GM12873 (cell line): ENCODE measurements around the gene MSMB.

Source experiments
- TF ChIP-seq, protein P1 (sequence below): IDR thresholded peaks from 2 replicates; pipeline ENCODE4 v1.5.1; 2012; ENCODE audit warnings: low read depth, mild to moderate bottlenecking, moderate library complexity, low read length, control low read depth; ENCODE audit not compliant: insufficient read depth; ENCODE audit errors: missing control alignments

MSMB gene

DNA sequence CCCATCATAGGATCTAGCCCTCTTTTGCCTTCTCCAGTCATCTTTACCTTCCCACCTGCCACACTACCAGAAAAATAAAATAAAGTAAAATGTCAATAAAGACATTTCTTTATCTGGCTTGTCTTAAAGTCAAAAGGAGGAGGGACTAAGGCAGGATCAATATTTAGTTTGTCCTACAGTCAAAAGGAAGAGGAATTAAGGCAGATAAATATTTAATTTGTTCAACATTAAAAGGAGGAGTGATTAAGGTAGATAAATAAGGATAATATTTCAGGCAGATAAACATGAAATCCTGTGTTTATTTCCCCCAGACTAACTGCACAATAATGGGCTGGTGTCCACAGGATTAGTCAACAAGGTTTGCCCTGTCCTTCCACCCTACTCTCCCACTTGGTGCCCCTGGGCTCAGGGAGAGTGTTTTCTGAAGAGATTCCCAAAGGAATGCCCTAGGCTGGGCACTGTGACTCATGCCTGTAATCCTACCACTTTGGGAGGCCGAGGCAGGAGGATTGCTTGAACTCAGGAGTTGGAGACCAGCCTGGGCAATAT lies 18.3 kb upstream of the MSMB start:
- TF ChIP-seq, protein P1, sequence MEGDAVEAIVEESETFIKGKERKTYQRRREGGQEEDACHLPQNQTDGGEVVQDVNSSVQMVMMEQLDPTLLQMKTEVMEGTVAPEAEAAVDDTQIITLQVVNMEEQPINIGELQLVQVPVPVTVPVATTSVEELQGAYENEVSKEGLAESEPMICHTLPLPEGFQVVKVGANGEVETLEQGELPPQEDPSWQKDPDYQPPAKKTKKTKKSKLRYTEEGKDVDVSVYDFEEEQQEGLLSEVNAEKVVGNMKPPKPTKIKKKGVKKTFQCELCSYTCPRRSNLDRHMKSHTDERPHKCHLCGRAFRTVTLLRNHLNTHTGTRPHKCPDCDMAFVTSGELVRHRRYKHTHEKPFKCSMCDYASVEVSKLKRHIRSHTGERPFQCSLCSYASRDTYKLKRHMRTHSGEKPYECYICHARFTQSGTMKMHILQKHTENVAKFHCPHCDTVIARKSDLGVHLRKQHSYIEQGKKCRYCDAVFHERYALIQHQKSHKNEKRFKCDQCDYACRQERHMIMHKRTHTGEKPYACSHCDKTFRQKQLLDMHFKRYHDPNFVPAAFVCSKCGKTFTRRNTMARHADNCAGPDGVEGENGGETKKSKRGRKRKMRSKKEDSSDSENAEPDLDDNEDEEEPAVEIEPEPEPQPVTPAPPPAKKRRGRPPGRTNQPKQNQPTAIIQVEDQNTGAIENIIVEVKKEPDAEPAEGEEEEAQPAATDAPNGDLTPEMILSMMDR = no peak

DNA sequence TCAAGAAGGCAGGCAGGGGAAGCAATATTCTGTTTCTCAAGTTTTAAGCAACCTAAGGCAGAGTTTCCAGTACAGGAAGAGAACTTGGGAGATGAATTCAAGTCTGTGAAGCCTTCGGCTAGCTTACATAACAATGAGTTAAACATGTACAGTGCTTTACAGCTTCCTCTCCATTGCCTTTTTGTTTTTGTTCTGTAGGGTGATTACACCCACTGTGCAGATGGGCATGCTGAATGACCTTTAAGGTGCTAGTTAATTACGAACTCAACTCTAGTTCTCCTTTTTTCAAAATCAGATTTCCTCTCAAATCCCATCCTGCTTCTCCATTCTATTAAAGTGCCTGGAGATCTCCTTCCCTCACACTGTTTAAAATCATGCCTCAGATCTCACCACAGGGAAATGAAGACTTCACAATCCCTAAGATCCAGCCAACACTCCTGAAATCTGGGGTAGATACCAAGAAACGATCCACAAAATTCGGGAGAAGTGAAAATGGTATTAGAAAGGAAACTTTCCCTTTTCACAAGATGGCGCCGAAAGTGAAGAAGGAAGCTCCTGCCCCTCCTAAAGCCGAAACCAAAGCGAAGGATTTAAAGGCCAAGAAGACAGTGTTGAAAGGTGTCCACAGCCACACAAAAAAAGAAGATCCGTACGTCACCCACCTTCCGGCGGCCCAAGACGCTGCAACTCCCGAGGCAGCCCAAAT lies 16.8 kb upstream of the MSMB start:
- TF ChIP-seq, protein P1 = no peak

DNA sequence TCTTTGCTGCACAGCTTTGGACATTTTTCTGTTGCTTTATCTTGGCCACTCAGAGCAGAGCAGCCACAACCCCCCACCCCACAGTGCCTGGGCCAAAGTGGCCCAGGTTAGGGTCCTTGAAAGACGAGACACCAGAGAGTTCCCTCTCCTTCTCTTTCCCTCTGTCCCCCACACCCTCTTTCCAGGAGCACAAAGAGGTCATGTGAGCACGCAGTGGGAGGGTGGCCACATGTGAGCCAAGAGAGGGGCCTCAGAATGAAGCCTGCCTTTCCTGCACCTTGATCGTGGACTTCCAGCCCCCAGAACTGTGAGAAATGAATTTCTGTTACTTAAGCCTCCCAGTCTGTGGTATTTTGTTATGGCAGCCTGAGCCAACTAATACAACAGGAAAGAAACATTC lies 14.6 kb upstream of the MSMB start:
- TF ChIP-seq, protein P1 = no peak

DNA sequence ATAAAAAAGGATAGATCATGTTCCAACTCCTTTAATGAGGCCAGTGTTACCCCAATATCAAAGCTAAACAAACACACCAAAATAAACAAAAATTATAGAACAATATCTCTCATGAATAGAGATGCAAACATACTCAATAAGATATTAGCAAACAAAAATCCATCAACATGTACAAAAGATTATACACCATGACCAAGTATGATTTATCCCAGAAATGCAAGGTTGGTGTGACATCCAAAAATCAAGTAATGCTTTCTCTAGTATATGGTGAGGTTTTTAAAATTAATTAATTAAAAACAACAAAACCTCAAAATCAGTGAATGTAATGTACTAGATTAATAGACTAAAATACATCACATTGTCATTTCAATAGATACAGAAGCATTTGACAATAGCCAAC lies 11.0 kb upstream of the MSMB start:
- TF ChIP-seq, protein P1 = no peak

DNA sequence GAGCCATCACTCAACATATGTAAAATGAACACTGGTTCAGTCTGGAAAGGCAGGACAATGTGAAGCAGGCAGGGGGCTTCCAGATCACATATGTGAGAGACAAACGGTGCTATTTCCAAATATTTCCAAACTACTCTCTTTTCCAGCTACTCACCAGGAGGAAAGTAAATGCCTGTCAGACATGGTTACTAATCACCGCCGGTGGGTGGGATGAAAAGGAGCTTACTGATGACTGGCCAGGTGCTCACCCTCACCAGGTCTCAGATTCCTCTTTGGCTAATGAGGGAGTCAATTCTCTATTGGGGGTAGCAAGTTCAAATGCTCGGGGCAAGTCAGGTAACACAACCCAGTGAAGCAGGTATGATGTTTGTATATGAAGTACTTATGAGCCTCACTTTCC lies 9.7 kb upstream of the MSMB start:
- TF ChIP-seq, protein P1 = no peak

DNA sequence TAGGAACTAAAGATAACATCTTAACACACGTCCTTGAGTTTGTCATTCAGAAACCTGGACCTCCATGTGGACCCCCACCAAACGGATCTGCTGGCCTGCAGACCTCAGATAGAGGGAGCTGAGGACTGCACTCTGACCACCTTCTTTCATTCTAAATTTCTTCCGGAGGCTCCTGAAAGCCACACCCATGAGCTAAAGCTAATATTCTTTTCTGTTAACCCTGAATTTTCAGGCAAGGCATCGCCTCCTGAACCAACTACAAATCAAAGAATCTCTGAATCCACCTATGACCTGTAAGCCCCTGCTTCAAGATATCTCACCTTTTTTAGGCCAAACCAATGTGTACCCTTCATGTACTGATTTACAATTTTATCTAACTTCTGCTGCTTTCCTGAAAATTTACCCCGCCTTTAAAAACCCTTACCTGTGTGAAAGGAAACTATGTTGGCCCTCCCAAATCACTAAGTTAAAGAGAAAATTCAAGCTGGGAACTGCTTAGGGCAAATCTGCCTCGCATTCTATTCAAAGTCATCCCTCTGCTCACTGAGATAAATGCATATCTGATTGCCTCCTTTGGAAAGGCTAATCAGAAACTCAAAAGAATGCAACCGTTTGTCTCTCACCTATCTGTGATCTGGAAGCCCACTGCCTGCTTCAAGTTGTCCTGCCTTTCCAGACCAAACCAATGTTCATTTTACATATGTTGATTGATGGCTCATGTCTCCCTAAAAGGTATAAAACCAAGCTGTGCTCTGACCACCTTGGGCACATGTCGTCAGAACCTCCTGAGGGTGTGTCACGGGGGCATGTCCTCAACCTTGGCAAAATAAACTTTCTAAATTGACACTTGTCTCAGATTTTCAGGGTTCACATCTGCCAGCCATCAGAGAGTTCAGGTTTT lies 7.7 kb upstream of the MSMB start:
- TF ChIP-seq, protein P1 = no peak

DNA sequence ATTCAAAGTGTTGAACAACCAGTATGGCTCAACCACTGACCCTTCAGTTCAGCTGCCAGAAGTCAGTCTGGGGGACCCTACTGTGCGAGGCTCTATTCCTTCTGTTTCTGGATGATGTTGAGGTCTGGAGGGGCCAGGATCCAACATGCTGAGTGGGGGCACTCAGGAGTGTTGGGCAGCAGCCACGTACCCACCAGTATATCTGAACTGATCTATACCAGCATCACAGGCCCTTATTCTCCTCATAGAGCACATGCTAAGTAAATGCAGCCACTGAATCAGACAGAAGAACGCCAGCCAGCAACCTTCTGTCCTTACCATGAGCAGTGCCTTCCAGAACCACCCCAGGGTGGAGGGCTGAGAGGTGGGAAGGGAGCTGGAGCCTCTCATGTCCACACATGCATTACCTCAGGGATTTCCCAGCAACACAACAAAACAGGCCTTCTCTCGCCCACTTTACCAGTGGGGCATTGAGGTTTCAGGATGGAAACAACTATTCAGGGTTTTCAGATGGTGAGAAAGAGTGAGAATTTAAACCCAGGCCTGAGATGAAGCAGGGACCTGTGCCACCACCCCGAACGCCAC lies 6.8 kb upstream of the MSMB start:
- TF ChIP-seq, protein P1 = no peak
